HTR-8/SVneo (cell line): ENCODE data around the gene P2RX3.
"Not testable (repeated sequence)": the region's sequence is repeated elsewhere in the genome, so short reads cannot be mapped to it uniquely, and the experiment has no call there.

Experiments
- DNase-seq: peaks from one replicate; pipeline ENCODE4 v3.0.0; 2011; ENCODE audit warnings: low spot score, mixed read lengths; ENCODE audit not compliant: insufficient read length
- FAIRE-seq: peaks from 2 replicates; lab custom pipeline; 2011; peaks lifted over from hg19 to GRCh38; lab: Jason Lieb, UNC

P2RX3 gene

GRCh38 chr11:57338142-57338541, at the start of gene P2RX3:
P2RX3 (plus strand) TSS chr11:57338352; CDS start chr11:57338551, 199 bp downstream.
- DNase-seq (no peak), FAIRE-seq (no peak)

GRCh38 chr11:57288771-57289579, 49.2 kb upstream of the P2RX3 start:
- no peak for DNase-seq
- FAIRE-seq: no peak

DNA sequence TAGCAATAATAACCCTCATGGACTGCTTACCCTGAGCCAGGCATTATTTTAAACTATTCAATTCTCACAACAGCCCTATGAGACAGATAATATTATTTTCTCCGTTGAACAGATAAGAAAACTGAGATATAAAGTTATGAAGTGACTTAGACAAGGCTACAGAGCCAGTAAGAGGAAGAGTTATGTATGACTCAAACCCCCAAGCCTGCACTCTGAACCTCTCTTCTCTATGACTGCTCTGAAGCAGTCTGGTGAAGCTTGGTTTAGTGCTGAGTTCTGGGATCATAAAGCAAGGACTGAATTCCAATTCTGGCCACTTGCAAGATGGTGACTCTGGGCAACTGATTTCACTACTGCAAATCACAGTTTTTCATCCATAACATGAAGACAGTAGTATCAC, 47.9 kb upstream of the P2RX3 start:
- no peak for DNase-seq
- no peak for FAIRE-seq

DNA sequence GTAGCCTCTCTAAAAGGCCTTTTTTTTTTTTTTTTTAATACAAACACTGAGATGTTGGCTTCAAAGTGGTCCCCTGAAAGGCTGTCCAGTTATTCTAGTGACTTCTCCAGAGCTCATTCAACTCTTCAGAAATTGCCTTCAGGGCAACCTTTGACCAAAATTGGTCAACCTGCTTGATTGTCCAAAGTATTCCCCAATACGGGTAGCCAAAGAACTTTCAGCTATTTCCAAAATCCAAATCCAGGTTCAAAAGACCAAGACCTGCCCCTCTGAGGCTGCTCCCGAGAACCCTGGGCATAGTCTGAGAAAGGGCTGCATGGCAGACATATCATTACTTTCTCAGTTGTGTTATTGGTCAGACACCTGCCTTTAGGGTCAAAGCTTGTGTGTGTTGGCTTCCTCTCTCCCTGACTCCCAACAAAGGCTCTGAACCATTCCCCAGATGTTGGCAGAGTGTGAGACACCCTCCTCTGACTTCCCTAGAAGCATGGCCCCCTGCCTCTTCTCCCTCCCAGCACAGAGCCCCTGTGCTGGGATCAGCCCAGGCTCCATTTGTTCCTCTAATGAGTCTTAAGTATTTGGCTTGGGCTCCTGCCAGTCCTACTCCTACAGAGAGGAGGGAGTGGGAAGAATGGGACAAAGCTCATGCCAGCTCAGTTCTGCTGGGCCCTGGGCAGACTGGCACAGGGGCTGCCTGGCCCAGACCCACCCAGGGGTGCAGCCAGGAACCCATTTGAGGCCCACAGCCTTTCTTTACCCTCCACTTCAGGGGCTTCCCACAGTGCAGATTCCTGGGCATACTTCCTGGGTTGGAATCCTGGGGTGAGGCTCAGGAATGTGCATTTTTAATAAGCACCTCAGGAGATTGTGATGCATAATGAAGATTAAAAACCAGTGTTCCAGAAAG, 43.7 kb upstream of the P2RX3 start:
- no peak for DNase-seq
- no peak for FAIRE-seq

DNA sequence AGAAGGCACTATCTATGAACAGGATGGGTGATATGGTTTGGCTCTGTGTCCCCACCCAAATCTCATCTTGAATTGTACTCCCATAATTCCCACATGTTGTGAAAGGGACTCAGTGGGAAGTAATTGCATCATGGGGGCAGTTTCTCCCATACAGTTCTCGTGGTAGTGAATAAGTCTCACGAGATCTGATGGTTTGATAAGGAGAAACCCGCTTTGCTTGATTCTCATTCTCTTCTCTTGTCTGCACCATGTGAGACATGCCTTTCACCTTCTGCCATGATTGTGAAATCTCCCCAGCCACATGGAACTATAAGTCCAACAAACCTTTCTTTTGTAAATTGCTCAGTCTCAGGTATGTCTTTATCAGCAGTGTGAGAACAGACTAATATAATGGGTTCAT, 41.9 kb upstream of the P2RX3 start:
- not testable (repeated sequence) for FAIRE-seq, DNase-seq

- DNase-seq: no peak
- FAIRE-seq: no peak
These were observed 40.9 kb upstream of the P2RX3 start for GRCh38 chr11:57297221-57297620.

DNA sequence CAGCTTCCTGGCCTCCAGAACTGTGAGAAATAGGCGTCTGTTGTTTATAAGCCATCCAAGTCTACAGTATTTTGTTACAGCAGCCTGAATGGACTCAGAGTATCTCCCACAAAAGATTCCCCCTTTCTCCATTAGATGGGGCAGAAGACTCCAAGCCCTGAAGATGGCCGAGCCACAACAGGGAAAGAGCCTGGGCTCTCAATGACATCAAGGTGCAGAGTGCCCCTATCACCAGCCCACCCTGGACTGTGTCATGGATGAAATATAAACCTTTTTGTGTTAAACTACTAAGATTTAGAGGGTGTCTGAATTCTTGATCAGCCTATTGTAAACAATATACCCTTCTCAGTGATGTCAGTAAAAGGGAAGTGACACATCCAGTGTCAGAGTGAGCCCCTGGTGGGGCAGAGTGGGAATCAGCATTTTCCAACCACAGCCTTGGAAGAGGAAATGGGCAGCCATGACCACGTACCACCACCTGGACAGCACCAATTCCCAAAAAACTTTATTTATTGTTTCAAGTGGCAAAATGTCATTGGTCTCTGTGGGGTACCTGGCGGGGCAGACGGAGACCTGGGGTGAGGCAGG, 38.9 kb upstream of the P2RX3 start:
- FAIRE-seq: no peak
- DNase-seq: no peak

DNA sequence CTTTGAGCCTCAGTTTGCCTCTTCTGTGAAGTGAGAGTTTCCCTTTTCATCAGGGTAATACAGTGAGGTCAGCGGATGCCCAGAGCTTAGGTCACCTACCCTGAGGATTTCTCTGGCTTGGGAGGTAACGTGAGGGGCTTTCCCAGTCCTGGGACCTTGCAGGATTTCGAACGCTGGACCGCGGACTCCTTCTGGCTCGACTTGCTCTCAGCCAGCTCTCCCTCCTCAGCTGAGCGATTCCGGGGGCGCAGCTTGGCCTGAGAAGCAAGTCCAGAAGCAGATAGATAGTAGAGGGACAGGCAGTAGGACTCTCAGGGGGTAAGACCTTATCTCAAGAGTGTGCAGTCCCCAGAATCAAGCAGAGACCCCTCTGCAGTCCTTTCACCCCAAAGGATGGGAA, 37.4 kb upstream of the P2RX3 start:
- DNase-seq (no peak), FAIRE-seq (no peak)

GRCh38 chr11:57301711-57302423, 36.3 kb upstream of the P2RX3 start:
- FAIRE-seq (no peak), DNase-seq (no peak)

- DNase-seq: no peak
These were observed 35.7 kb upstream of the P2RX3 start for GRCh38 chr11:57302489-57302888.

DNA sequence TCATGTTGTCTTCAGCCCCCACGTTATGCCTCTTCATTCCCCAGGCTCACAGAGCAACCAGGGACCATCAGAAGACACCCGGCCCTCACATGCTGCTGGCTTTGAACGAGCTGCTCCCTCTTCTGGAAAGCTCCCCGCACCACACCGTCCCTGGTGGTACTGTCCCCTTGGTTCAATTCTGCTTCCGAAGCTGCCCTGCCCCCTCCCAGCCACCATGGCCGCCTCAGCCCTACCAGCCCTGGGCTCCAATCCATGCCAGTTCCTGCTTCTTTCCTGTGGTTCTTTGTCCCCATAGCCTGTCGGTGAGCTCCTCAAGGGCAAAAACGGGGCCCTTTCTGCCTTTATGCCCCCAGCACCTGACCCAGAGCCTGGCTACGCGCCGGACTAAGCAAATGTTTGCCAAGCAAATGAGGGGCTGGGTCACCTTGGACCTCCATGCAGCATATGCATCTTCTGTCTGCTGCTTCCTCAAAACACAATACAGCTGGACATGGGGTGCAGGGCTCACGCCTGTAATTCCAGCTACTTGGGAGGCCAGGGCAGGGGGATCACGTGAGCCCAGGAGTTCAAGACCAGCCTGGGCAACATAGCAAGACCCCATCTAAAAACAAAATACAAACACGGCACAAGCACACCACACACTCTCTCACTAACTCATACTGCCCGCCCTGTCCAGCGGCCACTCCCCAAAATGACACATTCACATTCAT, 34.7 kb upstream of the P2RX3 start:
- FAIRE-seq (peak; percentile 40), DNase-seq (no peak)

More at GRCh38 chr11:57302489-57302888, 35.7 kb upstream of the P2RX3 start:
- no peak for FAIRE-seq

DNA sequence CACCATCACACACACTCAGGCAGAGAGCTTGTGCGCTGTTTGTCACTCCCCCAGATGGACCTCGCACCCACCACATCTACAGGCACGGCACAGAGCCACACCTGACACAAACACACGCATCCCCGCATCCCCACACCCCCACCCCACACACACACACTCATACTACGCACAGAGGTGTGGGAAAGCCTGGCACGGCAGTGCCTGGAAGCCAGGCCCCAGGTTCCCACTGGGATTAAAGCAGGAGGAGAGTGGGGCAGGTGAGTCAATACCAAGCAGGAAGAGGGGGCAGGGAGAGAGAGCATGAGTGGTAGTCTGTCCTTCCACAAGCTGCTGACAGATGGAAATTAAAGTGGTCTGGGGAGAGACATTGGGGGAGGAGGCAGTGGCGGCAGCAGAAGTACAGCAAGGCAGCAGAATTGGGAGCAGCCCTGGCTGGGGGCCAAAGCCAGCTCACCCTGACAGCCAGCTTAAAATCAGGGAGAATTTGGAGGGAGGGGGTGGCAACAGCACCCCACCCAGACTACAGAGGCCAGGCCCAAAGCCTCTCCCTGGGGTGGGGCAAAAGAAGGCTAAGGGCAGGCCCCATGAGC, 34.1 kb upstream of the P2RX3 start:
- FAIRE-seq (no peak), DNase-seq (no peak)

GRCh38 chr11:57305523-57305922, 32.6 kb upstream of the P2RX3 start:
- FAIRE-seq (no peak), DNase-seq (no peak)

- FAIRE-seq: no peak
- DNase-seq: no peak
These were observed 31.8 kb upstream of the P2RX3 start for GRCh38 chr11:57306161-57306876.

DNA sequence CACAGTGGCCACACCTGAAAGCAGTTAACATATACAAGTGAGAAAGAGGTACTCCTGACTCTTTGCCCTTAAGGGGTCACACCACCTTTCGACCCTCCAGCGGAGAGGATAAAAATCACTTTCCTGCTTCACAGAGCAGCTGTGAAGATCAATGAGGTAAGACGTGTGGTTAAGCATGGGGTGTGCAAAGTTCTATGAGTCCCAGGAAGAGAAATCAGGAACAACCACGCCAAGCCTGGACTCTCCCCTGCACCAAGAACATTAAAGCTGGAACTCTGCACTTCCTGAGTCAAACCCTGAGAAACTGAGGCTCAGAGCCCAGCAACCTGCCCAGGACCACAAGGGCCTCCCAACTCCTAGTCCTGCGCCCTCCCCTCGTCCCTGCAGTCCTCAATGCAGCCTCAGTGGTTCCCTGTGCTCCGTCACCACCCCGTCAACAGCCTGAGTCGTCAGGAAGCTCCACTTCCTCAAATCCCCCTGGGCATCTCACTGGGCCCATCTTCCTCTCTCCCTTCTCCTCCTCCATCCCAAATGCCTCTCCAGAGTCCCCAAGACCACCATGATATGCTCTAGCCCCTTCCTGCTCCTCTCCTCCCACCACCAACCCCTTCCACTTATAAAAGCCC, 31.1 kb upstream of the P2RX3 start:
- DNase-seq: no peak

DNA sequence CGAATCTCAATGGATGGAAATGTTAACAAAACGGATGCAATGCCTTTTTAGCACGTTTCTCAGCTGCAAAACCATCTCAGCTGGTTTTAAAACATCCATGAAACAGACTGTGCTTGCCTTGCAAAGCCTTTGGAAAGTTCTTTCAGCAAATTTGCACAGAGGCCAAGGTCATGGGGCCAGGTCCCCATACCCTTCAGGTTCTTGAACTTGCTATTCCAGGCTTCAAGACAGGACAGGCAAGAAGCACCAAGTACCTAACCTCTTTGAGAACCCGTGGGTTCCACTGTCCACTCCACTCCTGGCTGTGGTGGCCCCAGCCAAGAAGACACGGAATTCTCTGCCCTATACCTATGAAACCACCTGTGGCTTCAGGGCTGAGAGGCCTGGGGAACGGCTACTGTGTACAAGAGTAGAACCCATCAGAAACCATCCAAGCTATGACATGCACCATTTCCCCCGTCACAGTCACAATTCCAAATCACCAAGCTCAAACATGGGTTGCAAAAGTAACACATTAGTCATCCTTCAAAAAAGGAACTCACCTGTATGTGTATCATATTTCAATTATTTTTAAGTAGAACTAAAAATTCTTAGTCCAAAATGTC, 30.4 kb upstream of the P2RX3 start:
- no peak for FAIRE-seq
- no peak for DNase-seq

More for the DNA sequence above, 31.1 kb upstream of the P2RX3 start:
- no peak for FAIRE-seq

DNA sequence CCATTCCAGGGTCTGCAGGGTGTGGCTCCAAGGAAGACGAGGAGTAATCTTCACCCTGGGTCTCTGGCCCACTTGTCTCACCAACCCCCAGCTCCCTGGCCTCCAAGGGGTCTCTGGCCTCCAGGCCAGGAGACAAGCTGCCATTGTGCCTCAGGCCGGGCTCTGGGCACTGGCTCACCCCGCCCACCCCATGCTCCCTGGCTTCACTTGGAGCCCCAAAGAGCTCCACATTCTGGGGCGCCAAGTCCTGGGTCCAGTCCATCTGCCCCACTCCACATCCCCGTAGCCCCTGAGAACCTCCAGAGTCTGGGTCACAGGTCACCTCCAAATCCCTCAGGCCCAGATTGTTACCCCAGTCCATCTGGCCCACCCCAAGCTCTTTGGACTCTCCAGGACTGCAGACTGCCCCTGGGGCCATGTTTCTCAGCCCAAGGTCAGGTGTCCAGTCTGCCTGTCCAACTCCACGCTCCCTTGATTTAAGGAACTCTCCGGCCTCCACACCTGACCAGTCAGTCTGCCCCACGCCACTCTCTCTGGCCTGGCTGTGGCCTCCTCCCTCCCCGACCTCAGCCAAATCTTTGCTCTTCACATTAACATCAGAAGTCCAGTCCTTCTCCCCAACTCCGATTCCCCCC, 29.6 kb upstream of the P2RX3 start:
- DNase-seq (no peak), FAIRE-seq (no peak)
